Heart left ventricle (tissue), 16 donors: ENCODE measurements around the gene DRAM1. TPM values are rescaled to one million over a fixed set of nuclear protein-coding genes. Genes with fewer than 3 reads are reported as not detected.

ENCODE experiments used
- ATAC-seq, 4 donors: fragments of 200-7000 bp; cut with Tn5 transposase; one replicate each; pipeline ENCODE4 v1.9.1; 2020 to 2022; ENCODE audit warnings: moderate library complexity in 4 of 4, mild to moderate bottlenecking in 3 of 4, moderate number of reproducible peaks in 1 of 4
- DNase-seq, 5 donors: peaks; one replicate each; pipeline ENCODE4 v3.0.0-alpha.2; 2020
- H3K27ac ChIP-seq, 12 donors: fragments of 200-600 bp; sonication (generic) in 4 of 12; one replicate each; pipeline versions ENCODE4 v1.5.0 to v1.8.0; 2016 to 2022; ENCODE audit warnings: mild to moderate bottlenecking in 2 of 12
- H3K27me3 ChIP-seq, 9 donors: fragments of 200-600 bp; sonication (generic) in 2 of 9; one replicate each; pipeline versions ENCODE4 v1.5.1 to v1.8.0; 2016 to 2022; ENCODE audit warnings: mild to moderate bottlenecking in 3 of 9
- H3K36me3 ChIP-seq, 9 donors: fragments of 200-600 bp; sonication (generic) in 2 of 9; one replicate each; pipeline versions ENCODE4 v1.5.0 to v1.8.0; 2018 to 2022; ENCODE audit warnings: mild to moderate bottlenecking in 2 of 9
- H3K4me1 ChIP-seq, 12 donors: fragments of 200-600 bp; sonication (generic) in 4 of 12; one replicate each; pipeline versions ENCODE4 v1.5.0 to v1.8.0; 2016 to 2022; ENCODE audit warnings: mild to moderate bottlenecking in 3 of 12
- H3K4me3 ChIP-seq, 12 donors: fragments of 200-600 bp; sonication (generic) in 4 of 12; one replicate each; pipeline versions ENCODE4 v1.5.0 to v1.8.0; 2017 to 2022; ENCODE audit warnings: mild to moderate bottlenecking in 9 of 12, moderate library complexity in 4 of 12
- H3K9me3 ChIP-seq, 12 donors: fragments of 200-600 bp; sonication (generic) in 4 of 12; one replicate each; pipeline versions ENCODE4 v1.5.0 to v1.8.0; 2016 to 2022; ENCODE audit warnings: mild to moderate bottlenecking in 1 of 12
- POLR2A ChIP-seq, 2 donors: fragments of 450-650 bp; IDR thresholded peaks; one replicate each; pipeline ENCODE4 v1.6.1; 2017; ENCODE audit warnings: antibody characterized with exemption in 2 of 2, mild to moderate bottlenecking in 2 of 2, moderate library complexity in 2 of 2
- WGBS, 4 donors: extraction: QIAGEN DNeasy Blood & Tissue Kit in 2 of 4; methylation state at CpG; one replicate each; pipeline versions ENCODE4 v1.1.5 to v1.1.7; 2013 to 2018; 5-methylcytosine and 5-hydroxymethylcytosine counted together
- intact Hi-C, 10 donors: fragments of 100-400 bp; cut with DNase I; formaldehyde crosslinking; loops; one replicate each; pipeline versions ENCODE4 v1.11.1 to v1.14.2; 2022
- polyA plus RNA-seq, 2 donors: library from polyadenylated mRNA; stranded (reverse); fragments of 200-250 nt; gene quantifications; one replicate each; pipeline ENCODE4 v1.2.3, GENCODE V29; 2013
- total RNA-seq, 9 donors: library from RNA; depleted of rRNA in 2 of 9; stranded (reverse); fragments of >200 nt in 2 of 9; fragmentation: NEBNext Ultra II Directional in 3 of 9; extraction: Animal tissue kit (Norgen Biotek cat#: 25700) in 3 of 9; gene quantifications; one replicate each; pipeline versions ENCODE4 v1.1.0 to v1.2.4, GENCODE V29; 2016 to 2023
- TF ChIP-seq, protein P1 (sequence below), 12 donors: fragments of 200-600 bp; sonication (generic) in 4 of 12; IDR thresholded peaks; one replicate each; pipeline versions ENCODE4 v1.5.0 to v1.8.0; 2018 to 2022; ENCODE audit warnings: antibody characterized with exemption in 12 of 12, mild to moderate bottlenecking in 5 of 12
- donor health status: ischemic (EF 13 %, LVEDD 7.1; RV severe dilation, severe dysfunction).
- donor health status: healthy with polysubstance abuse.
- donor health status: DM: no; HTN: yes; CAD: no.
- donor health status: DM: no; HTN: no; CAD: no.
- donor health status: ischemic (EF 25% LVEDD 6.9; RV normal size, moderate dysfunction).
- donor health status: ischemic (EF 25% LVEDD 5.7; RV mildly dilated, moderate dysfunction).
- donor health status: healthy.
- donor health status: DM: yes; HTN: yes; CAD: no.
- donor health status: ischemic (EF 35%, LVEDD 5.7; RV mildly dilated, moderate dysfunction).
- donor health status: nonischemic (EF 11% LVEDD 7.7; RV severe dilation, severe dysfunction).
- donor health status: DM: yes; HTN: yes; CAD: no.
- donor health status: PGD.
- donor health status: ischemic (EF 29% LVEDD 5.4; RV normal size, mild dysfunction).
- donor health status: nonischemic (EF 23%, LVEDD 6.1; RV moderate dilation, normal function).

Gene DRAM1
- total and polyA plus RNA-seq, 11 donors = 2.9 to 40.7 (median 4.3) TPM

DNA sequence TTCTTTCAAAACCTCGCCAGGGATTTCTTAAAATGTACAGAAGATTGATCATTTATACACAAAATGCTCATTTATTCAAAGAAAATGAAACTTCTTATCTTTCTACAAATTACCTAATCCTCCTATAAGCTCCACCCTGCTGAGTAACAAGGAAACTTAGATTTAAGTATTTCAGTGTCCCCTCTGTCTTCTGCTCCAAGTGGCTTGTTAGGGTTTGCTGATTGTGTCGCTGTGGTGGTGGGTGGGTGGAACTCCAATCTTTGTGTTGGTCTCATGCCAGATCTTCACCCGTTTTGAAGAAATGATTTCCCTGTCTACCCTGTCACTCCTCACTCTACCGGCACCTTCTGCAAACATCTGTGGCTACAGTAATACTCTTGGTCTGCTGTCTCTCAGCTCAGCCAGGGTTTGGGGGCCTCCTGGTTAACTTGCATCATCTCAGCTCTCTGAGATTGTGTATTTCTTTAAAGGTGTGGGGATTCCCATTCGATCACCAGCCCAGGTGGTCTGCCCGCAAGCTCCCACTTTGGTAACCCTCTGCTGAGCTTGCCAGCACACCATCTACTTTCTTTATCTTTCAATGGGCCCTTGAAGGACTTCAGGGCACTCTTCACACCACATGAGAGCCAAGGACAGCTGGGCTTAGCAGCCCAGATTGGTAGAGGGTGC lies 73.8 kb downstream of the DRAM1 start:
- WGBS, 4 donors = 74 to 80% (median 76%) methylated on average over 6 of the region's 6 CpGs
- no peak for TF ChIP-seq POLR2A (IDR thresholded peaks at IDR 0.05)
- TF ChIP-seq, protein P1, sequence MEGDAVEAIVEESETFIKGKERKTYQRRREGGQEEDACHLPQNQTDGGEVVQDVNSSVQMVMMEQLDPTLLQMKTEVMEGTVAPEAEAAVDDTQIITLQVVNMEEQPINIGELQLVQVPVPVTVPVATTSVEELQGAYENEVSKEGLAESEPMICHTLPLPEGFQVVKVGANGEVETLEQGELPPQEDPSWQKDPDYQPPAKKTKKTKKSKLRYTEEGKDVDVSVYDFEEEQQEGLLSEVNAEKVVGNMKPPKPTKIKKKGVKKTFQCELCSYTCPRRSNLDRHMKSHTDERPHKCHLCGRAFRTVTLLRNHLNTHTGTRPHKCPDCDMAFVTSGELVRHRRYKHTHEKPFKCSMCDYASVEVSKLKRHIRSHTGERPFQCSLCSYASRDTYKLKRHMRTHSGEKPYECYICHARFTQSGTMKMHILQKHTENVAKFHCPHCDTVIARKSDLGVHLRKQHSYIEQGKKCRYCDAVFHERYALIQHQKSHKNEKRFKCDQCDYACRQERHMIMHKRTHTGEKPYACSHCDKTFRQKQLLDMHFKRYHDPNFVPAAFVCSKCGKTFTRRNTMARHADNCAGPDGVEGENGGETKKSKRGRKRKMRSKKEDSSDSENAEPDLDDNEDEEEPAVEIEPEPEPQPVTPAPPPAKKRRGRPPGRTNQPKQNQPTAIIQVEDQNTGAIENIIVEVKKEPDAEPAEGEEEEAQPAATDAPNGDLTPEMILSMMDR (IDR thresholded peaks at IDR 0.05) = no peak
- DNase-seq = no peak
- H3K4me3 ChIP-seq = no peak overlapping the region
- H3K27ac ChIP-seq = no peak overlapping the region
- H3K27me3 ChIP-seq = no peaks in the 10 kb centered on the region
- intact Hi-C loops = no loop called here
- H3K9me3 ChIP-seq = no peaks in the 10 kb centered on the region
- peaks cover 0 to 1% (median 0%) of the 10 kb centered on the region in 12 donors for H3K4me1 ChIP-seq
- H3K36me3 ChIP-seq = no peaks in the 10 kb centered on the region
- no peak for ATAC-seq

DNA sequence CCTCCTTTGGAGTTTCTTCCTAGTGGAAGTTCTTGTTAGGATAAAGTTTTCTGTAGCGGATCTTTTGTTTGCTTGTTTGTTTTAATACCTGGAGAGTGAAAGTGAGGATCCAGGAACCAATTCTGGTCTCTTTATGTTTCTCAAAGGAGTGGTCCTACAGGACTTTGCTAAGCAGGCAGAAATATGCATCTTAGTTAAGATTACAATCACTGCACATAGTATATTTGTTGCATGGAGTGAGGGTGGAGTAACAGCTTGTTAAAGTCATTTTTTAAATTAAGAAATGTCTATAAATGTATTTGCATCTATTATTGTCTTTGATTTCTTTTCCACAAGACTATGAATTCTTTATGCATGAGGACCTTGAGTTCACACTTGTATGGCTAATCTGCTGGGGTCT lies 76.7 kb downstream of the DRAM1 start:
- Histone ChIP-seq H3K9me3 (peaks cover 0 to under 1% (median 0%) of the 10 kb centered on the region in 12 donors), H3K27me3 (no peaks in the 10 kb centered on the region), H3K36me3 (no peaks in the 10 kb centered on the region), H3K4me3 (no peak overlapping the region), H3K27ac (no peak overlapping the region), H3K4me1 (no peaks in the 10 kb centered on the region)
- WGBS, 4 donors = 92 to 97% (median 95%) methylated on average over 1 of the region's 1 CpG
- intact Hi-C loops = no loop called here
- ATAC-seq (no peak), DNase-seq (no peak)
- no peak for TF ChIP-seq POLR2A (IDR thresholded peaks at IDR 0.05)
- TF ChIP-seq, protein P1 (IDR thresholded peaks at IDR 0.05) = no peak

DNA sequence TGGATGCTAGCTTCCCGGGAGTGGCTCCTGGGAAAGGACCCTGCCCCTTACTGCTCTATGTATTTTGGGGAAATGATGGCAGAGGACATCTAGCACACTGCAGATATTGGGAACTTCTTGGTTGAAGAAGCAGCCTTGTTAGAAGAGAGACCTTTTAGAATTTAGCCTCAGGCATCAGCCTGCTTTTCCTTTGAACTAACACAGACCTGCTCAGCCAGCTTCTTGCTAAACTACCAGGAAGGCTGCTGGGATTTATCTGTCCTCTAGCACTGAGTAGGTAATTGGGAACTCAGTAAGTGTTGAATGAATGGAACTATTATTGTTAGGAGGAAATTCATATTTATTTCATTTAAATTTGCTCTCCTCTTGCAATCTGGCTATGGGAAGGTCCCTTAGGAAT lies 77.3 kb downstream of the DRAM1 start:
- 79 to 93% (median 83%) methylated on average over 1 of the region's 1 CpG for WGBS, 4 donors
- Histone ChIP-seq H3K27me3 (no peaks in the 10 kb centered on the region), H3K4me3 (no peak overlapping the region), H3K27ac (no peak overlapping the region), H3K9me3 (peaks cover 0 to 7% (median 0%) of the 10 kb centered on the region in 12 donors), H3K36me3 (no peaks in the 10 kb centered on the region), H3K4me1 (no peaks in the 10 kb centered on the region)
- no peak for TF ChIP-seq POLR2A (IDR thresholded peaks at IDR 0.05)
- no peak for DNase-seq
- ATAC-seq = no peak
- intact Hi-C loops = no loop called here

DNA sequence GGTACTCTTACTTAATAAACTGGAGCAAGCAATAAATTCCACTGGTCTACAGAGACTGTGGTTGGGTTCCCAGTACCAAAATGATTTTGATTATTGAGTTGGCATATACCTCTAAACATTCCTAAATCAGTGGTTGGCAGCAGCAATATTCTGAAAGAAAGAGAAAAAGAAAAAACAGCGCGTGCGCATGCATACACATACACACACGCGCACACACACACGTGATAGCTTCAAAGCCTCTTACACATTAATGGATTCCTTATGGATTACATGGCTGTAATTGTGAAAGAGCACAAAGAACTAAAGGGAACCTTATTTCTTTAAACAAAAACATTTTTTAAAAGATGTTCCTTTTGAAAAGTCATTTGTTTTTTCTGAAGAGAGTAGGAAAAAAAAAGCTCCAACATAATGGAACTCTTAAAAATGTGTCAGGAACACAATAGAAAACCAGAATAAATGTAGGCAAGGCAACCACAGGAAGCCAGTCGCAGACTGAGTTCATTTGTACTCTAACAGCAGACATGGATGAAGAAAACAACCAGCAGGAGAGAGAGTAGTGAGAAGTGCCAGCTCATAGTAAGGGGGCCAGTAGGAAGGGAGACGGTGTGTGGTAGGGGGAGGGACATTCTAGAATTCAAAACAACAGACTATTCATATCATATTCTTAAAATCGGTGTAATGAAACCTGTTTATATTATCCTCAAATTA lies 80.0 kb downstream of the DRAM1 start:
- DNase-seq = no peak
- no peak for TF ChIP-seq POLR2A (IDR thresholded peaks at IDR 0.05)
- TF ChIP-seq, protein P1 (IDR thresholded peaks at IDR 0.05) = no peak
- peaks cover 0 to 12% (median 0%) of the 10 kb centered on the region in 12 donors for H3K9me3 ChIP-seq
- H3K4me3 ChIP-seq = no peak overlapping the region
- H3K4me1 ChIP-seq = no peaks in the 10 kb centered on the region
- H3K27me3 ChIP-seq = no peaks in the 10 kb centered on the region
- WGBS, 4 donors = 75 to 86% (median 79%) methylated on average over 9 of the region's 9 CpGs
- no peak overlapping the region for H3K27ac ChIP-seq
- no peaks in the 10 kb centered on the region for H3K36me3 ChIP-seq
- intact Hi-C loops = no loop called here
- ATAC-seq = no peak
